C4-2B (cell line): ENCODE data around the gene PRMT3.
"Not testable (repeated sequence)": the region's sequence is repeated elsewhere in the genome, so short reads cannot be mapped to it uniquely, and the experiment has no call there.

Source experiments
- H3K27ac ChIP-seq: fragments of 450-650 bp; 2 replicates; pipeline ENCODE4 v1.5.1; 2017
- CTCF ChIP-seq: fragments of 450-650 bp; conservative IDR thresholded peaks from 2 replicates; pipeline ENCODE4 v1.5.1; 2017; ENCODE audit warnings: mild to moderate bottlenecking
- ZFX ChIP-seq: fragments of 450-650 bp; IDR thresholded peaks from 2 replicates; pipeline ENCODE4 v1.6.1; 2017

Gene PRMT3

GRCh38 chr11:20474176-20474881, 86.8 kb downstream of the PRMT3 start:
- H3K27ac ChIP-seq, result no peak overlapping the region
- TF ChIP-seq ZFX, result no peak
- TF ChIP-seq CTCF, result no peak

GRCh38 chr11:20474882-20475517, 87.5 kb downstream of the PRMT3 start:
- TF ChIP-seq ZFX, result no peak
- TF ChIP-seq CTCF, result no peak
- H3K27ac ChIP-seq, result no peak overlapping the region

- TF ChIP-seq ZFX, result no peak
- TF ChIP-seq CTCF, result no peak
- H3K27ac ChIP-seq, result no peak overlapping the region
These were observed 90.0 kb downstream of the PRMT3 start for GRCh38 chr11:20477418-20478090.

- no peak overlapping the region for H3K27ac ChIP-seq
- TF ChIP-seq ZFX (no peak), CTCF (no peak)
These were observed 92.0 kb downstream of the PRMT3 start for GRCh38 chr11:20479513-20479912.

GRCh38 chr11:20483931-20484330, 96.4 kb downstream of the PRMT3 start:
- no peak overlapping the region for H3K27ac ChIP-seq
- TF ChIP-seq ZFX (no peak), CTCF (no peak)

GRCh38 chr11:20484416-20484815, 96.9 kb downstream of the PRMT3 start:
- H3K27ac ChIP-seq, result not testable (repeated sequence)

GRCh38 chr11:20488352-20488751, 100.8 kb downstream of the PRMT3 start:
- H3K27ac ChIP-seq, result no peak overlapping the region
- TF ChIP-seq ZFX, result no peak
- no peak for TF ChIP-seq CTCF
